GM18498 (cell line): Measurements from ENCODE around the gene NUB1.

Source experiments
- ATAC-seq: cut with Tn5 transposase; IDR thresholded peaks from one replicate; pipeline ENCODE4 v1.9.1; 2021; ENCODE audit warnings: mild to moderate bottlenecking, moderate library complexity; ENCODE audit not compliant: unreplicated experiment

The NUB1 gene

GRCh38 chr7:151312831-151313809 is 28.5 kb upstream of the NUB1 start:
- ATAC-seq = no peak

- ATAC-seq = no peak
Observed at GRCh38 chr7:151313857-151314256, 27.8 kb upstream of the NUB1 start.

- no peak for ATAC-seq
Observed at GRCh38 chr7:151314401-151314800, 27.2 kb upstream of the NUB1 start.

- peak; percentile 60 for ATAC-seq
Observed at GRCh38 chr7:151315038-151315655, 26.5 kb upstream of the NUB1 start.

- no peak for ATAC-seq
Observed at GRCh38 chr7:151316896-151317295, 24.7 kb upstream of the NUB1 start.

- no peak for ATAC-seq
Observed at GRCh38 chr7:151317936-151318335, 23.7 kb upstream of the NUB1 start.

- no peak for ATAC-seq
Observed at GRCh38 chr7:151319189-151319588, 22.4 kb upstream of the NUB1 start.

- ATAC-seq = no peak
Observed at GRCh38 chr7:151320263-151320845, 21.3 kb upstream of the NUB1 start.

GRCh38 chr7:151321341-151321740 is 20.3 kb upstream of the NUB1 start:
- no peak for ATAC-seq

GRCh38 chr7:151322906-151323305 is 18.7 kb upstream of the NUB1 start:
- no peak for ATAC-seq

- no peak for ATAC-seq
Observed at GRCh38 chr7:151327022-151327421, 14.6 kb upstream of the NUB1 start.

- ATAC-seq = no peak
Observed at GRCh38 chr7:151327659-151328058, 14.0 kb upstream of the NUB1 start.

- ATAC-seq = no peak
Observed at GRCh38 chr7:151330181-151330580, 11.4 kb upstream of the NUB1 start.

- ATAC-seq = no peak
Observed at GRCh38 chr7:151330661-151331060, 11.0 kb upstream of the NUB1 start.

GRCh38 chr7:151334628-151335027 is 7.0 kb upstream of the NUB1 start:
- no peak for ATAC-seq

GRCh38 chr7:151336027-151336708 is 5.4 kb upstream of the NUB1 start:
- ATAC-seq = no peak

GRCh38 chr7:151337346-151337745 is 4.3 kb upstream of the NUB1 start:
- ATAC-seq = no peak

- no peak for ATAC-seq
Observed at GRCh38 chr7:151338809-151339208, 2.8 kb upstream of the NUB1 start.

GRCh38 chr7:151339651-151340382 is 1.8 kb upstream of the NUB1 start:
- peak; percentile 36 for ATAC-seq

GRCh38 chr7:151340794-151341356 is 737 bp upstream of the NUB1 start:
- ATAC-seq = no peak
